Neural cell (in vitro differentiated cells): Measurements from ENCODE around the gene WWC2. TPM values are rescaled to one million over a fixed set of nuclear protein-coding genes. Genes with fewer than 3 reads are reported as not detected.

Experiments
- H2AFZ ChIP-seq: fragments of 200-600, 300-800 bp; sonication (generic), shearing (Covaris generic); 2 replicates; pipeline ENCODE4 v1.6.0; 2014; ENCODE audit warnings: low read depth, mild to moderate bottlenecking, antibody characterized with exemption, low read length, moderate library complexity
- H3F3A ChIP-seq: fragments of 200-600 bp; shearing (Covaris generic); 2 replicates; pipeline ENCODE4 v1.6.1; 2016; ENCODE audit warnings: mild to moderate bottlenecking, moderate library complexity, mixed read lengths, antibody characterized with exemption, low read length; ENCODE audit not compliant: insufficient read depth, poor library complexity, severe bottlenecking
- H3K27ac ChIP-seq: fragments of 200-600, 300-800 bp; sonication (generic), shearing (Covaris generic); 2 replicates; pipeline ENCODE4 v1.5.1; 2014; ENCODE audit warnings: mild to moderate bottlenecking, low read length, moderate library complexity
- H3K27me3 ChIP-seq: fragments of 300-800, 200-600 bp; sonication (generic), shearing (Covaris generic); 2 replicates; pipeline ENCODE4 v1.6.0; 2014; ENCODE audit warnings: mild to moderate bottlenecking, low read depth, low read length, moderate library complexity; ENCODE audit not compliant: insufficient read depth
- H3K36me3 ChIP-seq: fragments of 300-800, 200-600 bp; sonication (generic), shearing (Covaris generic); 2 replicates; pipeline ENCODE4 v1.5.1; 2014; ENCODE audit warnings: mild to moderate bottlenecking, antibody characterized with exemption, low read length, moderate library complexity; ENCODE audit not compliant: insufficient read depth
- H3K4me2 ChIP-seq: fragments of 300-800, 200-600 bp; sonication (generic), shearing (Covaris generic); 2 replicates; pipeline ENCODE4 v1.6.0; 2014; ENCODE audit warnings: mild to moderate bottlenecking, low read length
- H3K4me3 ChIP-seq: fragments of 300-800, 200-600 bp; sonication (generic), shearing (Covaris generic); 2 replicates; pipeline ENCODE4 v1.5.1; 2014; ENCODE audit warnings: mild to moderate bottlenecking, low read length, moderate library complexity
- H3K79me2 ChIP-seq: fragments of 200-600 bp; shearing (Covaris generic); replicated peaks from 2 replicates; pipeline ENCODE4 v1.6.0; 2014; ENCODE audit warnings: mild to moderate bottlenecking, low read length, moderate library complexity; ENCODE audit not compliant: insufficient read depth
- H3K9ac ChIP-seq: fragments of 300-800, 200-600 bp; sonication (generic), shearing (Covaris generic); 2 replicates; pipeline ENCODE4 v1.6.1; 2016; ENCODE audit warnings: mild to moderate bottlenecking, low read length, mixed read lengths
- H3K9me2 ChIP-seq: fragments of 200-600 bp; shearing (Covaris generic); 2 replicates; pipeline ENCODE4 v1.6.1; 2016; ENCODE audit warnings: mild to moderate bottlenecking, low read length, mixed read lengths; ENCODE audit not compliant: insufficient read depth
- H3K9me3 ChIP-seq: fragments of 200-600, 300-800 bp; sonication (generic), shearing (Covaris generic); 2 replicates; pipeline ENCODE4 v1.6.1; 2016; ENCODE audit warnings: mild to moderate bottlenecking, mixed run types, low read length, moderate library complexity, mixed read lengths
- H4K20me1 ChIP-seq: fragments of 200-600 bp; shearing (Covaris generic); 2 replicates; pipeline ENCODE4 v1.6.1; 2016; ENCODE audit warnings: mild to moderate bottlenecking, mixed run types; ENCODE audit not compliant: insufficient read depth
- EP300 ChIP-seq: fragments of 450-650 bp; conservative IDR thresholded peaks from 2 replicates; pipeline ENCODE4 v1.6.1; 2014; ENCODE audit warnings: antibody characterized with exemption, mild to moderate bottlenecking, moderate library complexity; ENCODE audit not compliant: poor library complexity, severe bottlenecking
- EZH2 ChIP-seq: fragments of 200-600, 300-800 bp; shearing (Covaris generic), sonication (generic); IDR thresholded peaks from 2 replicates; pipeline ENCODE4 v1.6.1; 2014; ENCODE audit warnings: antibody characterized with exemption, low read length, borderline replicate concordance, mild to moderate bottlenecking; ENCODE audit not compliant: insufficient read depth, poor library complexity, severe bottlenecking
- MXI1 ChIP-seq: fragments of 450-650 bp; conservative IDR thresholded peaks from 2 replicates; pipeline ENCODE4 v1.6.1; 2014; ENCODE audit warnings: antibody characterized with exemption, mild to moderate bottlenecking; ENCODE audit not compliant: poor library complexity, severe bottlenecking
- POLR2AphosphoS5 ChIP-seq: IDR thresholded peaks from 2 replicates; pipeline ENCODE4 v1.6.1; 2012
- RAD21 ChIP-seq: fragments of 450-650 bp; conservative IDR thresholded peaks from 2 replicates; pipeline ENCODE4 v1.6.1; 2014; ENCODE audit warnings: antibody characterized with exemption, mild to moderate bottlenecking, moderate library complexity
- SMC3 ChIP-seq: fragments of 450-650 bp; conservative IDR thresholded peaks from 2 replicates; pipeline ENCODE4 v1.6.1; 2014; ENCODE audit warnings: antibody characterized with exemption, mild to moderate bottlenecking, moderate library complexity; ENCODE audit not compliant: poor library complexity
- TAF1 ChIP-seq: IDR thresholded peaks from 2 replicates; pipeline ENCODE4 v1.6.1; 2012; ENCODE audit warnings: low read depth
- polyA plus RNA-seq: library from polyadenylated mRNA; depleted of rRNA; stranded (reverse); fragments of >200 nt; gene quantifications from 2 replicates; pipeline ENCODE4 v1.2.3, GENCODE V29; 2014
- TF ChIP-seq, protein P1 (sequence below): IDR thresholded peaks from 2 replicates; pipeline ENCODE4 v1.6.1; 2012; ENCODE audit warnings: borderline replicate concordance
- TF ChIP-seq, protein P2 (sequence below): fragments of 450-650 bp; IDR thresholded peaks from 2 replicates; pipeline ENCODE4 v1.5.1; 2014; ENCODE audit warnings: antibody characterized with exemption, mild to moderate bottlenecking, moderate library complexity; ENCODE audit not compliant: poor library complexity, severe bottlenecking

Gene WWC2
- polyA plus RNA-seq, 1 donor from 2014 or later, result 5.7 TPM

DNA sequence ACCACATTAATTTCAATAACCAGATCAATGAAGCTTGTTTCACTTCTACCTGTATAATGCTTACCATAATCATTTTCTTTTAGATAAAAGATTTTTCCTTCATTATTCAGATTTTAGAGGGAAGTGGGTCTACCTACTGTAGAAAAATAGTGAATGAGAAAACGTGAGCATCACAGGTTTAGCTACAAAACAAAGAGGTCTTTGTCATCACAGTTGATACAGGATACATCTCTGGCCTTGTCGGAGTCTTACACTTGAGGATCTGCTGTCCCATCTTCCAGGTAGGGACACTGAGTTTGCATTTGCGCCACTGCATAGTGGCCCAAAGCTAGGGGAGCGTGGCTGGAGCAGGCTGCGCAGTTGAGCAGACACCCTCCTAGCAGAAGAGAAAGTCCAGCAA, 222.5 kb downstream of the WWC2 start:
- Histone ChIP-seq H3K4me2 (no peak overlapping the region), H3K36me3 (no peaks in the 10 kb centered on the region), H3K9me3 (no peaks in the 10 kb centered on the region), H3K9me2 (no peaks in the 10 kb centered on the region), H2AFZ (no peak overlapping the region), H3K4me3 (no peak overlapping the region), H3K9ac (no peak overlapping the region), H3K27me3 (no peaks in the 10 kb centered on the region), H4K20me1 (no peaks in the 10 kb centered on the region), H3K27ac (no peak overlapping the region), H3F3A (no peaks in the 10 kb centered on the region), H3K79me2 (no peaks in the 10 kb centered on the region)
- TF ChIP-seq MXI1, result no peak
- no peak for TF ChIP-seq EZH2
- TF ChIP-seq, protein P1, sequence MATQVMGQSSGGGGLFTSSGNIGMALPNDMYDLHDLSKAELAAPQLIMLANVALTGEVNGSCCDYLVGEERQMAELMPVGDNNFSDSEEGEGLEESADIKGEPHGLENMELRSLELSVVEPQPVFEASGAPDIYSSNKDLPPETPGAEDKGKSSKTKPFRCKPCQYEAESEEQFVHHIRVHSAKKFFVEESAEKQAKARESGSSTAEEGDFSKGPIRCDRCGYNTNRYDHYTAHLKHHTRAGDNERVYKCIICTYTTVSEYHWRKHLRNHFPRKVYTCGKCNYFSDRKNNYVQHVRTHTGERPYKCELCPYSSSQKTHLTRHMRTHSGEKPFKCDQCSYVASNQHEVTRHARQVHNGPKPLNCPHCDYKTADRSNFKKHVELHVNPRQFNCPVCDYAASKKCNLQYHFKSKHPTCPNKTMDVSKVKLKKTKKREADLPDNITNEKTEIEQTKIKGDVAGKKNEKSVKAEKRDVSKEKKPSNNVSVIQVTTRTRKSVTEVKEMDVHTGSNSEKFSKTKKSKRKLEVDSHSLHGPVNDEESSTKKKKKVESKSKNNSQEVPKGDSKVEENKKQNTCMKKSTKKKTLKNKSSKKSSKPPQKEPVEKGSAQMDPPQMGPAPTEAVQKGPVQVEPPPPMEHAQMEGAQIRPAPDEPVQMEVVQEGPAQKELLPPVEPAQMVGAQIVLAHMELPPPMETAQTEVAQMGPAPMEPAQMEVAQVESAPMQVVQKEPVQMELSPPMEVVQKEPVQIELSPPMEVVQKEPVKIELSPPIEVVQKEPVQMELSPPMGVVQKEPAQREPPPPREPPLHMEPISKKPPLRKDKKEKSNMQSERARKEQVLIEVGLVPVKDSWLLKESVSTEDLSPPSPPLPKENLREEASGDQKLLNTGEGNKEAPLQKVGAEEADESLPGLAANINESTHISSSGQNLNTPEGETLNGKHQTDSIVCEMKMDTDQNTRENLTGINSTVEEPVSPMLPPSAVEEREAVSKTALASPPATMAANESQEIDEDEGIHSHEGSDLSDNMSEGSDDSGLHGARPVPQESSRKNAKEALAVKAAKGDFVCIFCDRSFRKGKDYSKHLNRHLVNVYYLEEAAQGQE, result no peak
- TF ChIP-seq SMC3, result no peak
- TF ChIP-seq, protein P2, sequence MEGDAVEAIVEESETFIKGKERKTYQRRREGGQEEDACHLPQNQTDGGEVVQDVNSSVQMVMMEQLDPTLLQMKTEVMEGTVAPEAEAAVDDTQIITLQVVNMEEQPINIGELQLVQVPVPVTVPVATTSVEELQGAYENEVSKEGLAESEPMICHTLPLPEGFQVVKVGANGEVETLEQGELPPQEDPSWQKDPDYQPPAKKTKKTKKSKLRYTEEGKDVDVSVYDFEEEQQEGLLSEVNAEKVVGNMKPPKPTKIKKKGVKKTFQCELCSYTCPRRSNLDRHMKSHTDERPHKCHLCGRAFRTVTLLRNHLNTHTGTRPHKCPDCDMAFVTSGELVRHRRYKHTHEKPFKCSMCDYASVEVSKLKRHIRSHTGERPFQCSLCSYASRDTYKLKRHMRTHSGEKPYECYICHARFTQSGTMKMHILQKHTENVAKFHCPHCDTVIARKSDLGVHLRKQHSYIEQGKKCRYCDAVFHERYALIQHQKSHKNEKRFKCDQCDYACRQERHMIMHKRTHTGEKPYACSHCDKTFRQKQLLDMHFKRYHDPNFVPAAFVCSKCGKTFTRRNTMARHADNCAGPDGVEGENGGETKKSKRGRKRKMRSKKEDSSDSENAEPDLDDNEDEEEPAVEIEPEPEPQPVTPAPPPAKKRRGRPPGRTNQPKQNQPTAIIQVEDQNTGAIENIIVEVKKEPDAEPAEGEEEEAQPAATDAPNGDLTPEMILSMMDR, result no peak
- TF ChIP-seq TAF1, result no peak
- no peak for TF ChIP-seq EP300
- TF ChIP-seq POLR2AphosphoS5, result no peak
- no peak for TF ChIP-seq RAD21

DNA sequence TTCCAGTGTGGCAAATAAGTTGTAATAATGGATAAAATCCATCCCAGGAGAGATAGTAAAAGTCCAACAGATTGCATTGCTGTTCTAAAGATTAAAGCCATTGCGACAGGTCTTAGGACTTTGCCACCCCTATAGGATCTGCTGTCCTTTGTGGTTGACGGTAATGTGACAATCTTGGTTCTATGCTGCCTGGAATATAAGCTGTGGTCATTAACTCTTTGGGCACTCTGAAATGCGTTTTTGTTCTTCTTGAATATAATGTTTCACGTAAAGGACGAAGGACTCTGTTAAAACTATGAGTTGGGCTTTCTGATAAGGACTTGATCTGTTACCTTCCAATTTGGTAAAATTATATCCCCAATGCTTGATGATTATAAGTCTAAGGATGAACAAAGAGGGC, 223.3 kb downstream of the WWC2 start, which contains the start of gene CLDN24:
TSS of gene CLDN24 (minus strand) at position 101 of the 400 bp plus-strand sequence. CDS start at position 101, 0 bp downstream.
- H3K9ac ChIP-seq, result no peak within 1 kb of the TSS
- no peak within 1 kb of the TSS for H3K4me2 ChIP-seq
- no peaks in the 10 kb centered on the region for H3K9me3 ChIP-seq
- no peaks in the 10 kb centered on the region for H4K20me1 ChIP-seq
- no peak within 1 kb of the TSS for H2AFZ ChIP-seq
- no peaks in the 10 kb centered on the region for H3K9me2 ChIP-seq
- H3K4me3 ChIP-seq, result no peak within 1 kb of the TSS
- no peaks in the 10 kb centered on the region for H3K79me2 ChIP-seq
- H3K27me3 ChIP-seq, result no peaks in the 10 kb centered on the region
- H3K36me3 ChIP-seq, result no peaks in the 10 kb centered on the region
- H3F3A ChIP-seq, result no peaks in the 10 kb centered on the region
- TF ChIP-seq, protein P1, result no peak
- TF ChIP-seq SMC3 (no peak), MXI1 (no peak), EZH2 (no peak), TAF1 (no peak)
- no peak within 1 kb of the TSS for H3K27ac ChIP-seq
